Fibroblast of pulmonary artery (primary cell): ENCODE data around the gene PSEN1.

ENCODE experiments used
- DNase-seq: peaks from one replicate; pipeline ENCODE4 v3.0.0-alpha.2; 2010; ENCODE audit warnings: low read depth
- H3K4me3 ChIP-seq: replicated peaks from 2 replicates; pipeline ENCODE4 v1.5.1; 2011; ENCODE audit warnings: low read depth, mild to moderate bottlenecking, control low read depth, low read length, moderate library complexity
- TF ChIP-seq, protein P1 (sequence below): IDR thresholded peaks from 2 replicates; pipeline ENCODE4 v1.5.1; 2011; ENCODE audit warnings: mild to moderate bottlenecking, control low read depth, low read length, inconsistent platforms; ENCODE audit errors: missing control alignments

Gene PSEN1

DNA sequence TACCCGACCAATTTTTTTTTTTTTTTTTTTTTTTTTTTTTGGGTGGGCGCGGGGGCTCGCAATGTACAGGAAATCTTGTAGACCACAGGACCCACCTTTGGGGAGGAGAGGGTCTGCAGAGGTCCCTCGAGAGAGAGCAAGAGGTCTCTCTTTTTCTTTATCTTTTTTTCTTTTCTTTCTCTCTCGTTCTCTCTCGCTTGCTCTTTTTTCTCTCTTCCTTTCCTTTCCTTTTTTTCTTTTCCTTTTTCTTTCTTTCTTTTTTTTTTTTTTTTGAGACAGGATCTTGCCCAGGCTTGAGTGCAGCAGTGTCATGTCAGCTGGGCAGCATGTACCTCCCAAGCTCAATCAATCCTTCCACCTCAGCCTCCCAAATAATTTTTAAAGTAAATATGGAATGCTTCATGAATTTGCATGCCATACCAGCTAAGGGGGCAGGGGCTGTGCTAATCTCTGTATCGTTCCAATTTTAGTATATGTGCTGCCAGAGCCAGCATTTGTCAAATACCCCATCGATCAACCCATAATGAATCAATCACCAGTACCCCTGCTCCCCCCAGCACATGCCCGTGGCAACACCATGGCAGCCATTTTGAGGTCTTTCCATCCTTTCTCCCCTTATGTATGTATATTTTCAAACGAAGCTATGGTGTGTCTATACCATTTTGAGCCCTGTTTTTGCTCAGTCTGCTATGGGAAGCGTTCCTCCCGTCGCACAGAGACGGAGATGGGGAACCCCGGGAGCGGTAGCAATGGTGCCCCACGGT lies 110.3 kb downstream of the PSEN1 start:
- TF ChIP-seq, protein P1, sequence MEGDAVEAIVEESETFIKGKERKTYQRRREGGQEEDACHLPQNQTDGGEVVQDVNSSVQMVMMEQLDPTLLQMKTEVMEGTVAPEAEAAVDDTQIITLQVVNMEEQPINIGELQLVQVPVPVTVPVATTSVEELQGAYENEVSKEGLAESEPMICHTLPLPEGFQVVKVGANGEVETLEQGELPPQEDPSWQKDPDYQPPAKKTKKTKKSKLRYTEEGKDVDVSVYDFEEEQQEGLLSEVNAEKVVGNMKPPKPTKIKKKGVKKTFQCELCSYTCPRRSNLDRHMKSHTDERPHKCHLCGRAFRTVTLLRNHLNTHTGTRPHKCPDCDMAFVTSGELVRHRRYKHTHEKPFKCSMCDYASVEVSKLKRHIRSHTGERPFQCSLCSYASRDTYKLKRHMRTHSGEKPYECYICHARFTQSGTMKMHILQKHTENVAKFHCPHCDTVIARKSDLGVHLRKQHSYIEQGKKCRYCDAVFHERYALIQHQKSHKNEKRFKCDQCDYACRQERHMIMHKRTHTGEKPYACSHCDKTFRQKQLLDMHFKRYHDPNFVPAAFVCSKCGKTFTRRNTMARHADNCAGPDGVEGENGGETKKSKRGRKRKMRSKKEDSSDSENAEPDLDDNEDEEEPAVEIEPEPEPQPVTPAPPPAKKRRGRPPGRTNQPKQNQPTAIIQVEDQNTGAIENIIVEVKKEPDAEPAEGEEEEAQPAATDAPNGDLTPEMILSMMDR: no peak
- DNase-seq: no peak
- H3K4me3 ChIP-seq: peak overlapping the region; percentile 59

DNA sequence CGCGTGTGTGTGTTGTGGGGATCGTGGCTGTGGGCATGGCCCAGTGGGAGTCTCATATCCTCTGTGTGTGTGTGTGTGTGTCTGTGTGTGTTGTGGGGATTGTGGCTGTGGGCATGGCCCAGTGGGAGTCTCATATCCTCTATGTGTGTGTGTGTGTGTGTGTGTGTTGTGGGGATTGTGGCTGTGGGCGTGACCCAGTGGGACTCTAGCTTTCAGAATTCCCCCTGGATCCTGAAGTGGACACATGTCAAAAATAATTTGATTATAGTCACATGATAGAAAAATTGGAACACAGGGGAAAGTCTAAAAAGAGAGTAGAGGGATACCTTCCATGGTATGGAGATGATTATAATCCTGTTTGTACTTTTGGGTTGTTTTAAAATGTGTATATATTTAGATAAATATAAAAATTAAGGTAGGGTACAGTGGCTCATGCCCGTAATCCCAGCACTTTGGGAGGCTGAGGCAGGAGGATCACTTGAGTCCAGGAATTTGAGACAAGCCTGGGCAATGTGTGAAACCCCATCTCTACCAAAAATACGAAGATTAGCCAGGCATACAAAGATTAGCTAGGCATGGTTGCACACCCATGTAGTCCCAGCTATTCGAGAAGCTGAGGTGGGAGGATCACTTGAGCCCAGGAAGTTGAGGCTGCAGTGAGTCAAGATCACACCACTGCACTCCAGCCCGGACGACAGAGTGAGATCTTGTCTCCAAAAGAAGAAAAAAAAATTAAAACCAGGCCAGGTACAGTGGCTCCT lies 112.0 kb downstream of the PSEN1 start:
- TF ChIP-seq, protein P1: no peak
- H3K4me3 ChIP-seq: no peak overlapping the region
- DNase-seq: peak; percentile 38

DNA sequence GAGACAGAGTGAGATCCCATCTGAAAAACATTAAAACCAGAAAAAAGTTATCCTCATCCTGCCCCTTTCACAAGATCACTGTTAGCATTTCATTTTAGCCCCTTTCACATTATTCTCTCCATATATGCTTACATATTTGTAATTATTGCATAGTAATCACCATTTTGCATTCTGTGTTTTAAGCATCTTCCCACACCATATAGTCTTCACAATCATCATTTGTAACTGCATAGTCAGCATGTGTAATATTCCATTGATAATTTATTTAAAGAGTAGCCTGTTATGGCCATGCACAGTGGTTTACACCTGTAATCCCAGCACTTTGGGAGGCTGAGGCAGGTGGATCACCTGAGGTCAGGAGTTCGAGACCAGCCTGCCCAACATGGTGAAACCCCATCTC lies 112.8 kb downstream of the PSEN1 start:
- H3K4me3 ChIP-seq: no peak overlapping the region
- no peak for DNase-seq
- TF ChIP-seq, protein P1: no peak

DNA sequence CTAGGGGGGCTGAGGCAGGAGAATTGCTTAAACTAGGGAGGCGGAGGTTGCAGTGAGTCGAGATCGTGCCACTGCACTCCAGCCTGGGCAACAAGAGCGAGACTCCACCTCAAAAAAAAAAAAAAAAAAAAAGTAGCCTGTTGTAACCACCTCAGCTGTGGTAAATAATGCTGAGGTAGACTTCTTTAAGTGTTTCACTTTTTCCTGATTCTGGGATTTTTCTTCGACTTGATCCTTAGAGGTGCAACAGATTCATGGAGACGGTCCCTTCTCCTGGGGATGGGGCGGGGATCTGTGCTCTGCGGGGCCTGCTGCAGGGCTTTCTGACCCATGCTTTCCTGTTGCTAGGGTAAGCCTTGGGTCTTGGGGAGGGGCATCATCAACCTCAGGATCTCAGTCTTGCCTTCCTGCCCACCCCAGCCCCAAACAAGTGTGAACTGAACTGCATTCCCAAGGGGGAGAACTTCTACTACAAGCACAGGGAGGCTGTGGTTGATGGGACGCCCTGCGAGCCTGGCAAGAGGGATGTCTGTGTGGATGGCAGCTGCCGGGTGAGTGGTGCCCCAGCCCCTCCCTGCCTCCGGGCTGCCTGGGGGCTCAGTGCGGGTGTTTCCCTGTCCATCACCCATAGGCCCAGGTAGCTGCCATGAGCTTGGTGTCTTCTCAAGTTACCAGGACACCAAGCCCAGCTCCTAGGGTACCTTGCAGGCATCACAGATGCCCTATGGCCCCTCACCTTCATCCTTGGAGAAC lies 113.4 kb downstream of the PSEN1 start:
- TF ChIP-seq, protein P1: no peak
- H3K4me3 ChIP-seq: no peak overlapping the region
- no peak for DNase-seq

DNA sequence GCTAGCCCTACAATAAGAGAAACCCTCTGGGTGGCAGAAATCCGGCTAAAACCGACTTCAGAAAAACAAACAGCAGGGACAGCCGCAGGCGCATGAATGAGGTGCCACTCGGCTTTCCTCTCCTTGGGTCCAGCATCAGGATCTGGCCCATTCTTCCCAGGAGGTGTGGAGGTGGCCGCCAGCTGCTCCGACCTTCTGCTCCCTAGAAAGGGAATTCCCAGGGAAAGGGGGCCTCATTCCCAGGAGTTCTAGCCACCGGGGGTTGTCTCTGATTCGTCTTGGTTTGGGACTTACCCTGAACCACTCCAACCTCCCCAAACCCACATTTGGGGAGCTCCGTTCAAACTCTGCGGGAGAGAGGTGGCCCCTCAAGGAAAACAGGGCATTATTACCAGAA lies 114.0 kb downstream of the PSEN1 start:
- TF ChIP-seq, protein P1: no peak
- DNase-seq: no peak
- H3K4me3 ChIP-seq: no peak overlapping the region

DNA sequence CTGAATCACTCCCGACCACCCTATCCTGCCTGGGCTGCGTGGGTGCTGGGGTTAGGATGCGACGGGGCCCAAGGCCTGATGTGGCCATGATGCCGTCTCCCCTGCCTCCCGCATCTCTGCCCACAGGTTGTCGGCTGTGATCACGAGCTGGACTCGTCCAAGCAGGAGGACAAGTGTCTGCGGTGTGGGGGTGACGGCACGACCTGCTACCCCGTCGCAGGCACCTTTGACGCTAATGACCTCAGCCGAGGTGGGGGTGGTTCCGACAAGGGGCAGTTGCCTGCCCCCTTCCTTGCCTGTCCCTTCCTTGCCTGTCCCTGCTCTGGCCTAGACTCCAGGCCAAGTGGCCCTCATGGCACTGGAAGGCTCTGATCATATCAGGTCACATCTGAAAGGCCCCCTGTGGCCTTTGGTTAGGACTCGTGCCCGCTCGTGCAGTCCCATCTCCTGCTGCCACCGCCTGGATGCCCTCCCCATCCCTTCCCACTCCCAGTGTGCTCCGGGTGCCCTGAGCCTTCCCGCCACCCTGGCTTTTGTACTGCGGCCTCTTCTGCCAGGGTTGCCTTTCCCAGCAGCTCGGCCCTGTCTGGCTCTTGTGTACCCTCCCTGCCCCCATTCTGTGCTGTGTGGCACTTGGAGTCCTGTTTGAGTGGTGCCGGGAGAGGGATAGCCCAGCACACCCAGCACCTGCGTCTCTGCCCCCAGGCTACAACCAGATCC lies 114.6 kb downstream of the PSEN1 start:
- no peak for DNase-seq
- TF ChIP-seq, protein P1: no peak
- H3K4me3 ChIP-seq: no peak overlapping the region
